CD14-positive monocyte (primary cell): Measurements from ENCODE around the gene DENND4A. TPM values are rescaled to one million over a fixed set of nuclear protein-coding genes. Genes with fewer than 3 reads are reported as not detected.

Source experiments
- DNase-seq, 3 donors: peaks; one replicate each; pipeline ENCODE4 v3.0.0-alpha.2; 2011 to 2022
- H2AFZ ChIP-seq: 2 replicates; pipeline ENCODE4 v1.6.0; 2012; ENCODE audit warnings: mild to moderate bottlenecking, low read depth, low read length, inconsistent platforms; ENCODE audit not compliant: insufficient read depth, poor library complexity, severe bottlenecking
- H3K27ac ChIP-seq, 2 donors: 1 replicate in 1 of 2; 2 replicates in 1 of 2; pipeline ENCODE4 v1.5.1; 2012 to 2013; ENCODE audit warnings: low read length in 2 of 2, control low read depth in 1 of 2, inconsistent platforms in 1 of 2, low read depth in 1 of 2, mild to moderate bottlenecking in 1 of 2
- H3K27me3 ChIP-seq, 2 donors: one replicate each; pipeline versions ENCODE4 v1.6.0 to v1.6.1; 2011 to 2013; ENCODE audit warnings: low read length in 2 of 2; ENCODE audit not compliant: control insufficient read depth in 2 of 2, insufficient read depth in 2 of 2
- H3K36me3 ChIP-seq, 2 donors: replicated peaks in 1 of 2; 1 replicate in 1 of 2; 2 replicates in 1 of 2; pipeline versions ENCODE4 v1.5.1 to v1.6.1; 2012 to 2013; ENCODE audit warnings: low read length in 2 of 2, control low read depth in 1 of 2, inconsistent platforms in 1 of 2, mild to moderate bottlenecking in 1 of 2; ENCODE audit not compliant: insufficient read depth in 2 of 2, control insufficient read depth in 1 of 2
- H3K4me1 ChIP-seq, 2 donors: 1 replicate in 1 of 2; 2 replicates in 1 of 2; pipeline versions ENCODE4 v1.5.1 to v1.6.1; 2012 to 2013; ENCODE audit warnings: low read length in 2 of 2, control low read depth in 1 of 2, inconsistent platforms in 1 of 2, mild to moderate bottlenecking in 1 of 2, moderate library complexity in 1 of 2; ENCODE audit not compliant: insufficient read depth in 2 of 2, control insufficient read depth in 1 of 2
- H3K4me2 ChIP-seq: replicated peaks from 2 replicates; pipeline ENCODE3; 2012; ENCODE audit warnings: low read length, moderate library complexity, mild to moderate bottlenecking; ENCODE audit not compliant: poor library complexity, severe bottlenecking; ENCODE audit errors: extremely low read depth
- H3K4me3 ChIP-seq, 3 experiments: fragments of 200-600 bp in 1 of 3; sonication (generic) in 1 of 3; replicated peaks in 1 of 3; 1 replicate in 2 of 3; 2 replicates in 1 of 3; pipeline ENCODE4 v1.5.1; 2011 to 2013; ENCODE audit warnings: low read length in 3 of 3, mild to moderate bottlenecking in 3 of 3, control low read depth in 2 of 3, low read depth in 2 of 3, inconsistent platforms in 1 of 3, moderate library complexity in 1 of 3
- H3K79me2 ChIP-seq: 2 replicates; pipeline ENCODE4 v1.6.0; 2012; ENCODE audit warnings: mild to moderate bottlenecking, control low read depth, inconsistent platforms, low read length, moderate library complexity; ENCODE audit not compliant: insufficient read depth
- H3K9ac ChIP-seq: 2 replicates; pipeline ENCODE4 v1.6.0; 2017; ENCODE audit warnings: low read length, mild to moderate bottlenecking; ENCODE audit not compliant: insufficient read depth, poor library complexity, severe bottlenecking
- H3K9me3 ChIP-seq, 2 donors: replicated peaks in 1 of 2; 1 replicate in 1 of 2; 2 replicates in 1 of 2; pipeline versions ENCODE4 v1.5.1 to v1.6.1; 2012 to 2013; ENCODE audit warnings: low read length in 2 of 2, control low read depth in 1 of 2; ENCODE audit not compliant: control insufficient read depth in 1 of 2, insufficient read depth in 1 of 2
- H4K20me1 ChIP-seq: 2 replicates; pipeline ENCODE4 v1.6.0; 2012; ENCODE audit warnings: mild to moderate bottlenecking, low read length, control low read depth, moderate library complexity; ENCODE audit not compliant: insufficient read depth
- H3K27ac Mint-ChIP-seq, 7 donors: one replicate each; pipeline ENCODE4 v1.8.0; 2020; ENCODE audit warnings: mild to moderate bottlenecking in 7 of 7, mixed read lengths in 7 of 7, moderate library complexity in 6 of 7, inconsistent platforms in 2 of 7
- H3K27me3 Mint-ChIP-seq, 3 donors: one replicate each; pipeline ENCODE4 v1.8.0; 2021 to 2022; ENCODE audit warnings: low read depth in 3 of 3, mild to moderate bottlenecking in 3 of 3, mixed read lengths in 3 of 3, moderate library complexity in 3 of 3, inconsistent platforms in 1 of 3
- H3K36me3 Mint-ChIP-seq, 2 donors: one replicate each; pipeline ENCODE4 v1.8.0; 2020; ENCODE audit warnings: mixed read lengths in 2 of 2, inconsistent platforms in 1 of 2, mild to moderate bottlenecking in 1 of 2
- H3K4me1 Mint-ChIP-seq: one replicate; pipeline ENCODE4 v1.8.0; 2020; ENCODE audit warnings: mild to moderate bottlenecking, mixed read lengths
- H3K4me3 Mint-ChIP-seq, 2 donors: one replicate each; pipeline ENCODE4 v1.8.0; 2020; ENCODE audit warnings: mild to moderate bottlenecking in 2 of 2, mixed read lengths in 2 of 2, moderate library complexity in 1 of 2
- H3K9me3 Mint-ChIP-seq, 7 donors: one replicate each; pipeline ENCODE4 v1.8.0; 2020 to 2022; ENCODE audit warnings: mixed read lengths in 7 of 7, mild to moderate bottlenecking in 6 of 7, moderate library complexity in 6 of 7, inconsistent platforms in 2 of 7
- WGBS: methylation state at CpG from one replicate; pipeline ENCODE4 v1.1.5; 2013; ENCODE audit warnings: missing lambda C conversion rate; ENCODE audit not compliant: insufficient coverage; 5-methylcytosine and 5-hydroxymethylcytosine counted together
- intact Hi-C, 2 donors: fragments of 100-400 bp; cut with micrococcal nuclease; formaldehyde crosslinking; loops; one replicate each; pipeline versions ENCODE4 v1.15.0 to v1.15.1; 2023
- polyA plus RNA-seq, 3 donors: library from polyadenylated mRNA; depleted of rRNA in 1 of 3; unstranded in 2 of 3; stranded (reverse) in 1 of 3; fragments of 300-500 nt in 2 of 3; fragments of >200 nt in 1 of 3; fragmentation: Illumina TruSeq in 2 of 3; gene quantifications; 1 replicate in 2 of 3; 2 replicates in 1 of 3; pipeline ENCODE4 v1.2.3, GENCODE V29; 2012 to 2021
- TF ChIP-seq, protein P1 (sequence below): fragments of 200-600 bp; IDR thresholded peaks from one replicate; pipeline ENCODE4 v1.8.0; 2022; ENCODE audit warnings: antibody characterized with exemption, mild to moderate bottlenecking

DENND4A gene
- polyA plus RNA-seq, 3 donors = 4.6 to 11.0 (median 6.9) TPM

DNA sequence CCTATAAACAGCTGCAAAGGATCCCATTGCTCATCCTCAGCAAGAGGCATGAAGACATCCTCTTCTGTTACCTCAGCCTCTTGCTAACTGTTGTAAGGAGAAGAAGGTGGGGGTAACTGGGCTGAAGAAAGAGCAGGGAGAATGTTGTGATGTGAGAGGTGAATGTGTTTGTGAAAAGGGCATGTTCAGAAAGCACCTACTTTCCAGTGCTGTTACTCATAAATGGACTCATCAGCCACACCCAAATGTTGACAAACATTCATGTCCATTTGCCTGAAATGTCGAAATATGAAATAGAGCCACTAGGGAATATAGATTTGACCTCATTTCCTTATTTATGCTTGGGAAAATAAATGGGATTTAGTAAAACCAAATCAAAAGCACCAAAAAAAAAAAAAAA is 157.7 kb downstream of the DENND4A start:
- no peaks in the 10 kb centered on the region for H4K20me1 ChIP-seq
- intact Hi-C loops = loop anchor here in 1 of 2 donors (10.0 kb wide), 1 partner anchor 560 kb away; no protein-coding TSS in a partner anchor
- WGBS = no CpG with 5 or more reads among the region's 1 CpG
- H3K4me2 ChIP-seq = no peak overlapping the region
- TF ChIP-seq, protein P1, sequence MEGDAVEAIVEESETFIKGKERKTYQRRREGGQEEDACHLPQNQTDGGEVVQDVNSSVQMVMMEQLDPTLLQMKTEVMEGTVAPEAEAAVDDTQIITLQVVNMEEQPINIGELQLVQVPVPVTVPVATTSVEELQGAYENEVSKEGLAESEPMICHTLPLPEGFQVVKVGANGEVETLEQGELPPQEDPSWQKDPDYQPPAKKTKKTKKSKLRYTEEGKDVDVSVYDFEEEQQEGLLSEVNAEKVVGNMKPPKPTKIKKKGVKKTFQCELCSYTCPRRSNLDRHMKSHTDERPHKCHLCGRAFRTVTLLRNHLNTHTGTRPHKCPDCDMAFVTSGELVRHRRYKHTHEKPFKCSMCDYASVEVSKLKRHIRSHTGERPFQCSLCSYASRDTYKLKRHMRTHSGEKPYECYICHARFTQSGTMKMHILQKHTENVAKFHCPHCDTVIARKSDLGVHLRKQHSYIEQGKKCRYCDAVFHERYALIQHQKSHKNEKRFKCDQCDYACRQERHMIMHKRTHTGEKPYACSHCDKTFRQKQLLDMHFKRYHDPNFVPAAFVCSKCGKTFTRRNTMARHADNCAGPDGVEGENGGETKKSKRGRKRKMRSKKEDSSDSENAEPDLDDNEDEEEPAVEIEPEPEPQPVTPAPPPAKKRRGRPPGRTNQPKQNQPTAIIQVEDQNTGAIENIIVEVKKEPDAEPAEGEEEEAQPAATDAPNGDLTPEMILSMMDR = no peak
- no peak overlapping the region for H2AFZ ChIP-seq
- no peak overlapping the region for H3K27ac Mint-ChIP-seq
- H3K9me3 ChIP-seq = no peaks in the 10 kb centered on the region
- H3K4me3 Mint-ChIP-seq = no peak overlapping the region
- peaks cover 2 to 3% of the 10 kb centered on the region in 2 donors for H3K36me3 Mint-ChIP-seq
- no peak overlapping the region for H3K4me3 ChIP-seq
- H3K79me2 ChIP-seq = no peaks in the 10 kb centered on the region
- H3K4me1 Mint-ChIP-seq = peaks cover 11% of the 10 kb centered on the region
- H3K4me1 ChIP-seq = peaks cover 0 to 6% of the 10 kb centered on the region in 2 donors
- no peaks in the 10 kb centered on the region for H3K27me3 ChIP-seq
- H3K9me3 Mint-ChIP-seq = no peaks in the 10 kb centered on the region
- H3K27ac ChIP-seq = no peak overlapping the region
- no peak overlapping the region for H3K9ac ChIP-seq
- peaks cover 0 to 2% (median 0%) of the 10 kb centered on the region in 3 donors for H3K27me3 Mint-ChIP-seq
- DNase-seq = peak in 1 of 3 donors; percentile 52
- no peaks in the 10 kb centered on the region for H3K36me3 ChIP-seq

DNA sequence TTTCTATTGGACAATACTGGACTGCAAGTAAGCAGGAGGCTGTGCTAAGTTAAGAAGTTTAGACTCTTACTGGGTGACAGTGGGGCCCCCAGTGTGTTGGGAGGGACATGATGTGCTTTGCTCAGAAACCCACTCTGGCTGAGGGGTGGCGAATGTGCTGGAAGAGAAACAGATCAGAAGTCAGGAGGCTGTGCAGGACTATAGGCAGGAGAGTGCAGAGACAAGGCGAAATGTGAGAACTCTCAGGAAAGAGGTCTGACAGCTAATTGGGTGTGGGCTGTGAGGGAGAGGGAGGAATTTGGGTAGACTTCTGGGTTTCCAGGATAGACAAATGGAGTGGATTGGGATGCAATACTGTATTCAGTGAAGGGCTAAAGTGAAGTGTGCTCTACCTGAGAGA is 158.3 kb downstream of the DENND4A start:
- 100% methylated on average over 2 of the region's 2 CpGs for WGBS
- Histone ChIP-seq H3K4me2 (no peak overlapping the region), H3K27me3 (no peaks in the 10 kb centered on the region), H2AFZ (no peak overlapping the region), H3K79me2 (no peaks in the 10 kb centered on the region), H3K4me3 (no peak overlapping the region), H4K20me1 (no peaks in the 10 kb centered on the region), H3K36me3 (no peaks in the 10 kb centered on the region), H3K27ac (no peak overlapping the region), H3K4me1 (peaks cover 0 to 4% of the 10 kb centered on the region in 2 donors), H3K9ac (no peak overlapping the region), H3K9me3 (no peaks in the 10 kb centered on the region)
- intact Hi-C loops = loop anchor here in 1 of 2 donors (10.0 kb wide), 1 partner anchor 561 kb away; no protein-coding TSS in a partner anchor
- peaks cover 0 to 2% (median 0%) of the 10 kb centered on the region in 3 donors for H3K27me3 Mint-ChIP-seq
- TF ChIP-seq, protein P1 = no peak
- DNase-seq = no peak
- H3K4me1 Mint-ChIP-seq = peaks cover 8% of the 10 kb centered on the region
- H3K9me3 Mint-ChIP-seq = no peaks in the 10 kb centered on the region
- H3K4me3 Mint-ChIP-seq = no peak overlapping the region
- no peak overlapping the region for H3K27ac Mint-ChIP-seq
- H3K36me3 Mint-ChIP-seq = peaks cover 2 to 3% of the 10 kb centered on the region in 2 donors
